OCI-LY7 (cell line): ENCODE measurements around the gene SETD3. TPM values are rescaled to one million over a fixed set of nuclear protein-coding genes. Genes with fewer than 3 reads are reported as not detected.

Experiments used
- BruUV-seq: library from RNA; stranded (reverse); fragments of 400-500 nt; replicated peaks from 2 replicates; lab custom pipeline; 2021; lab: Mats Ljungman, UMichigan
- CTCF ChIA-PET: fragments of 300-600 bp; sonication (Branson Sonifier 250); formaldehyde crosslinking; loops from one replicate; lab custom pipeline; 2022; ENCODE audit warnings: antibody characterized with exemption; ENCODE audit not compliant: unreplicated experiment; lab: Charles Lee
- POLR2A ChIA-PET: fragments of 300-600 bp; sonication (Branson Sonifier 250); formaldehyde crosslinking; loops from one replicate; lab custom pipeline; 2022; ENCODE audit warnings: antibody characterized with exemption; lab: Charles Lee
- DNase-seq: peaks from one replicate; pipeline ENCODE4 v3.0.0-alpha.2; 2015; ENCODE audit warnings: low spot score
- H2AFZ ChIP-seq: fragments of 200-600 bp; sonication (generic), shearing (Covaris generic); 2 replicates; pipeline ENCODE4 v1.6.1; 2014; ENCODE audit warnings: mild to moderate bottlenecking, antibody characterized with exemption, low read length, moderate library complexity
- H3K27ac ChIP-seq: fragments of 200-600 bp; sonication (generic); 2 replicates; pipeline ENCODE4 v1.5.1; 2014; ENCODE audit warnings: mixed run types, low read depth, mild to moderate bottlenecking, moderate library complexity, low read length, inconsistent platforms; ENCODE audit not compliant: poor library complexity, severe bottlenecking
- H3K36me3 ChIP-seq: fragments of 200-600 bp; sonication (generic); 2 replicates; pipeline ENCODE4 v1.6.1; 2014; ENCODE audit warnings: mild to moderate bottlenecking, antibody characterized with exemption, low read length, moderate library complexity, mixed read lengths; ENCODE audit not compliant: insufficient read depth
- H3K4me1 ChIP-seq: fragments of 200-600 bp; sonication (generic); 2 replicates; pipeline ENCODE4 v1.5.1; 2014; ENCODE audit warnings: mild to moderate bottlenecking, low read length; ENCODE audit not compliant: insufficient read depth, poor library complexity, severe bottlenecking
- H3K4me2 ChIP-seq: fragments of 200-600 bp; sonication (generic); 2 replicates; pipeline ENCODE4 v1.6.1; 2014; ENCODE audit warnings: mild to moderate bottlenecking, low read length
- H3K4me3 ChIP-seq: fragments of 200-600 bp; sonication (generic); 2 replicates; pipeline ENCODE4 v1.5.1; 2014; ENCODE audit warnings: mild to moderate bottlenecking, low read depth, low read length; ENCODE audit not compliant: poor library complexity, severe bottlenecking
- H3K79me2 ChIP-seq: fragments of 200-600 bp; sonication (generic); 2 replicates; pipeline ENCODE4 v1.6.1; 2016; ENCODE audit warnings: low read depth, mild to moderate bottlenecking, low read length, moderate library complexity, mixed read lengths; ENCODE audit not compliant: insufficient read depth
- H3K9me2 ChIP-seq: fragments of 200-600 bp; sonication (generic); 2 replicates; pipeline ENCODE4 v1.6.1; 2016; ENCODE audit warnings: mild to moderate bottlenecking, low read length, mixed read lengths; ENCODE audit not compliant: insufficient read depth
- H3K9me3 ChIP-seq: fragments of 200-600 bp; sonication (generic); 2 replicates; pipeline ENCODE4 v1.6.1; 2014; ENCODE audit warnings: mild to moderate bottlenecking, mixed run types, low read length, mixed read lengths
- H4K20me1 ChIP-seq: fragments of 200-600 bp; sonication (generic); 2 replicates; pipeline ENCODE4 v1.6.1; 2014; ENCODE audit warnings: mild to moderate bottlenecking, antibody characterized with exemption, low read length, moderate library complexity, mixed read lengths; ENCODE audit not compliant: insufficient read depth
- CTCF ChIP-seq: fragments of 200-600 bp; sonication (generic); conservative IDR thresholded peaks from 2 replicates; pipeline ENCODE4 v1.5.1; 2014; ENCODE audit warnings: mild to moderate bottlenecking, antibody characterized with exemption, low read length, moderate library complexity, mixed read lengths
- EZH2phosphoT487 ChIP-seq: fragments of 200-600 bp; sonication (generic); IDR thresholded peaks from 2 replicates; pipeline ENCODE4 v1.6.1; 2018; ENCODE audit warnings: low read depth, borderline replicate concordance, mild to moderate bottlenecking, mixed run types, antibody characterized with exemption, low read length, moderate library complexity, mixed read lengths
- intact Hi-C: fragments of 100-400 bp; cut with micrococcal nuclease; formaldehyde crosslinking; loops from one replicate; pipeline ENCODE4 v1.10.0; 2022; ENCODE audit not compliant: unreplicated experiment
- total RNA-seq, 2 experiments: library from RNA; depleted of rRNA in 1 of 2; stranded (reverse); fragments of >200 nt in 1 of 2; shearing (Covaris generic) in 1 of 2; gene quantifications; 2 replicates each; pipeline ENCODE4 v1.2.3, GENCODE V29; 2014 to 2022

The SETD3 gene
- total RNA-seq, 2 experiments from 2014 or later, result 42.4 to 65.5 TPM

DNA sequence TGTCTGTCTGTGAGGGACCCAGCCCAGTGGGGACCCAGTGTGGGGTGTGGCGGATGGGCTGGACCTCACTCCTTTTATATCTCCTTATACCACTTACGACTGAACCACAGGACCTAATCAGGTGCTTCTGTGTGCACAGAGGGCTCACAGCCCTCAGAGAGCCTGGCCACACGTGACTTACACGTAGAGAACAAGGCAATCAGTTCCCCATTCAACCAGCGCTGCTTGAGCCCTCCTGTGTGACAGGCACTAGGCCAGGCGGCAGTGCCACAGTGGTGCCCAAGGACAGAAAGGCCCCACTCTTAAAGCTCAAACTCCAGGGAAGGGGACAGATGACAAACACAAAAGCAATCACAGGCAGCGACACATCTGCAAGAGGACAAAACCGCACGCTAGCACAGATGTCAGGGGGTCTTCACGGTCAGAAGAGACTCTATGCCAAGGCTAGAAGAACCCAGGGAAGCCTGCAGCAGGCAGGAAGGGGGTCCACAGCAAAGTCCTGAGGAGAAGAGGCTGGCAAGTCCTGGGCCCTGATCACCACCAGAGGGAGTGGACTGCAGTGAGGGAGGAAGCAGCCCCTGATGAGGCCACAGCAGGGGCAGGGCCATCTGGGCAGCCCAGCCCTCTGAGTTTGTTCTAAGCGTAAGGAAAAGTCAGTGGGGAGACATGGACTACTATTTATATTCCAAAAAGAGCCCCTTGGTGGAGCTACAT is 39.3 kb downstream of the SETD3 start:
- intact Hi-C loops, result no loop called here
- DNase-seq, result no peak
- Histone ChIP-seq H3K4me1 (peaks cover 2% of the 10 kb centered on the region), H3K27ac (no peak overlapping the region), H3K79me2 (no peaks in the 10 kb centered on the region), H3K4me2 (no peak overlapping the region), H3K9me3 (no peaks in the 10 kb centered on the region), H2AFZ (no peak overlapping the region), H3K4me3 (no peak overlapping the region), H4K20me1 (no peaks in the 10 kb centered on the region), H3K36me3 (peaks cover 58% of the 10 kb centered on the region), H3K9me2 (no peaks in the 10 kb centered on the region)
- TF ChIP-seq EZH2phosphoT487, result no peak
- ChIA-PET CTCF (no interaction called here), POLR2A (no interaction called here)
- no TSS peak for BruUV-seq

GRCh38 chr14:99440278-99440677 is 40.4 kb downstream of the SETD3 start:
- peaks cover 13% of the 10 kb centered on the region for H3K4me1 ChIP-seq
- ChIA-PET POLR2A (interaction anchor here (0.7 kb wide), 1 partner anchor 16 kb away, joined by 3 read pairs; no protein-coding TSS in a partner anchor), CTCF (no interaction called here)
- H3K79me2 ChIP-seq, result no peaks in the 10 kb centered on the region
- no peaks in the 10 kb centered on the region for H4K20me1 ChIP-seq
- H3K4me2 ChIP-seq, result no peak overlapping the region
- intact Hi-C loops, result no loop called here
- no peak overlapping the region for H2AFZ ChIP-seq
- no peak for TF ChIP-seq EZH2phosphoT487
- no peak for TF ChIP-seq CTCF
- peaks cover 61% of the 10 kb centered on the region for H3K36me3 ChIP-seq
- H3K9me2 ChIP-seq, result no peaks in the 10 kb centered on the region
- no peaks in the 10 kb centered on the region for H3K9me3 ChIP-seq
- no TSS peak for BruUV-seq
- H3K4me3 ChIP-seq, result no peak overlapping the region
- H3K27ac ChIP-seq, result no peak overlapping the region
- DNase-seq, result no peak

DNA sequence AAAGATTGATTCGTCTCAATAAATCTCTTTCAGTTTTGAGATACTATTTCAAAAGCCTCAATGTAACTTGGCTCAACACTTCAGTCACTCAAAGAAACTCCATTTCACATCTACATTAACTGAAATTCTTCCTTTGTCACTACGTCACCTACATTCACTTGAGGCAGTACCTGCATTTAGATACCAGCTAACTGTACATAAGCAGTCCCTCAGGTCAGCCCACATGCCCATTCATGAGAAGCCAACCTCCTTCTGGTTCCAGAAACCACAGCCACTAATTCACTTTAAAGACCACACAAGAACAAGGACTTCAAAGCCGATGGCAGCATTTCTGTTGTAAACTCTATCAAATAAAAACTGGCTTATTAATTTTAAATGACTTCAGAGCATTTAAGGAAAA is 43.0 kb downstream of the SETD3 start:
- ChIA-PET POLR2A (no interaction called here), CTCF (no interaction called here)
- no peak overlapping the region for H3K4me2 ChIP-seq
- intact Hi-C loops, result no loop called here
- DNase-seq, result no peak
- no peak overlapping the region for H2AFZ ChIP-seq
- H3K4me1 ChIP-seq, result peaks cover 19% of the 10 kb centered on the region
- no peaks in the 10 kb centered on the region for H3K79me2 ChIP-seq
- BruUV-seq, result no TSS peak
- TF ChIP-seq CTCF (no peak), EZH2phosphoT487 (no peak)
- H3K9me2 ChIP-seq, result no peaks in the 10 kb centered on the region
- H3K36me3 ChIP-seq, result peaks cover 62% of the 10 kb centered on the region
- H3K4me3 ChIP-seq, result no peak overlapping the region
- H4K20me1 ChIP-seq, result no peaks in the 10 kb centered on the region
- no peaks in the 10 kb centered on the region for H3K9me3 ChIP-seq
- no peak overlapping the region for H3K27ac ChIP-seq
